Measurements from ENCODE around the gene TBC1D25.

Gene TBC1D25

DNA sequence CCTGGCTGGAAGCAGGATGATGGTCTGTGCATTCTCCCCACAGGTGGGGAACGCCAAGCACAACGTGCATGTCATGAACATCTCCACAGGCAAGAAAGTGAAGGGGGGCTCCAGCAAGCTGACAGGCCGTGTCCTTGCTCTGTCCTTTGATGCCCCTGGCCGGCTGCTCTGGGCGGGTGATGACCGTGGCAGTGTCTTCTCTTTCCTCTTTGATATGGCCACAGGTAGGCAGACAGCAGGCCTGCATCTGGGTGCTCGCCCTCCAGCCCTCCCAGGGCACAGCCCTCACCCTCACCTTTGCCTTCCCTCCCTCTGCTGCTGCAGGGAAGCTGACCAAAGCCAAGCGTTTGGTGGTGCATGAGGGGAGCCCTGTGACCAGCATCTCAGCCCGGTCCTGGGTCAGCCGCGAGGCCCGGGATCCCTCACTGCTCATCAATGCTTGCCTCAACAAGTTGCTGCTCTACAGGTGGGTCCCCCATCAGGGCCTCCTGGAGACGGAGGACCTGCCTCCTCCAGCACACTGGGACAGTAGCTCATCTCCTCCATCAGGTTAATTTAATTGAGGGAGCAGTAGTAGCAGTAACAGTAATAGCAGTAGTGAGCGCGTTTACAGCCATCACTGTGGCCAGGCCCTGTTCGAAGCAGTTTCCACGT is 62.4 kb downstream of the TBC1D25 start:
- DNase-seq (ENCODE audit: low read depth in 2 of 2), result no peak

DNA sequence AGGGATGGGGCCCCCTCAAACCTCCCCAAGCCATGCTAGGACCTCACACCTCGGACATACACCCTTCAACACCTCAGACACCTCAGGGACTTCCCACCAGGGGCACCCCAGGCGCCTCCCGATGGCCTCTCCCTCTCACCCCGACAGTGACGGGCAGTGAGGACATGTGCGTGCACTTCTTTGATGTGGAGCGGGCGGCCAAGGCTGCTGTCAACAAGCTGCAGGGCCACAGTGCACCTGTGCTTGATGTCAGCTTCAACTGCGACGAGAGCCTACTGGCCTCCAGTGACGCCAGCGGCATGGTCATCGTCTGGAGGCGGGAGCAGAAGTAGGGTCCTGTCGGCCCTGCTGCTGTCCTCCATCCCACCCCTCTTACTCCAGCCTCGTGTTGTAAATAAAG is 65.2 kb downstream of the TBC1D25 start:
- DNase-seq (ENCODE audit: low read depth in 2 of 2), result no peak

DNA sequence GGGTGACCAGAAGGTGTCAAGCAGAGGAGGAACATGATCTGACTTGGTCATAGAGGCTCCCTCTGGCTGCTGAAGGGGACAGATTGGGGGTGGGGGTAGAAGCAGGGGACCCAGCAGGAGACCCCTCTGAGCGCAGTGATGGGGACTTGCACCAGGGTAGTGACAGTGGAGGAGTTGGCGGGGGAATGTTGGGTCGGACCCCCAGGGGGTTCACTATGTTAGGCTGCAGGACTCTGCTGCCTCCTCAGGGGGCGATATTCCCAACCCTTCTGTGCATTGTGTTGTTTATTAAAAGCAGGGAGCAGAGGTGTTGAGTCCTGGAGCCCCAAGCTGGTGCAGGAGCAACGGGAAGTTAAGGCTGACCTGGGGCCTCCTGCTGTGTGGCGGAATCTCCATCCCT is 66.6 kb downstream of the TBC1D25 start:
- DNase-seq (ENCODE audit: low read depth in 2 of 2), result no peak

DNA sequence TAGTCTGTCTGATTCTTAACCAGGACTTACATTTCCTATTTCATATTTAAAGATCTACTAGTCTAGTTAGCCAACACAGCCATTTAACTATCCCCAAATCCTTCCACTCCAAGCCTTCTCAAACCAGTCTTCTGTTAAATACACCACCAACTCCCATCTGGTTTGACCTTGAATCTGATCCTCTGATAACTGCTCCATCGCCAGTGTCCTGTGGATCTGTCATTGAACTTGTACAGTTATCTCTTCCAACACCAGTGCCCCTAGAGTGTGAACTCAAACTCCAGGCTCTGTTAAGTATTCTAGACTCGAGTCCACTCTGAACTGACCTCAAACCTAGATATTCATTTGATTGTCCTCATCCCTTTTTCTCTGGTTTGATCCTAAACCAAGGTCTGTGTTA is 72.2 kb downstream of the TBC1D25 start:
- DNase-seq (ENCODE audit: low read depth in 2 of 2), result no peak
